SIG-M5 treated with dmso at 0.1 percent for 504 hours (cell line): ENCODE data around the gene ATP10B.

Experiments
- DNase-seq: peaks from one replicate; lab custom pipeline; 2025; ENCODE audit not compliant: unreplicated experiment; lab: John Stamatoyannopoulos, UW

ATP10B gene

DNA sequence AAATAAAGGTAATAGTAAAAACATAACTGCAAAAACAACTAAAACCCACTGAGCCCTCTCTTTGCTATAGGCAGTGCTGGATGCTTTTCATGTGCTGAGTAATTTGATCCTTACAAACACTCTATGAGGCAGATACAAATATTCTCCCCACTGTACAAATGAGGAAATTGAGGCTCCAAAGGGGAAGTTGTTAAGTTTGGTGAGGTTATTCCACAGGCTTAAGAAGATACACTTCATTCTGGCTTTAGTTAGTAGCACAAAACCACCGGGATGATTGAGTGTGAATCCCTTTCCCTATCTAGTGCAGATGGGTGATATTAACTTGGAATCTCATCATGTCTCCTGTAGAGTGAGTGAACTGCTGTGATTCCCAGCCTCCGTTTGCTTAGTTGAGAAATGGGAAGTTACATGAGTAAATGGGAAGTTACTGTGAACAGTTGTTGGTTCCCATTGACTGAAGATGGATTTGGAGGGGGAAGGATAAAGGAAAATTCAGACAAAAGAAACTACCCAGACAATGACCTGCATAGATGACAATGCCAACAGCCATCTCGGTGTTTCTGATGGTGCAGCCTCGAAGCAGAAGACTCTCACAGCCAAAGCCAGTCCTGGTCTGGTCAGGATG lies 208.3 kb downstream of the ATP10B start:
- peak; percentile 7 for DNase-seq

DNA sequence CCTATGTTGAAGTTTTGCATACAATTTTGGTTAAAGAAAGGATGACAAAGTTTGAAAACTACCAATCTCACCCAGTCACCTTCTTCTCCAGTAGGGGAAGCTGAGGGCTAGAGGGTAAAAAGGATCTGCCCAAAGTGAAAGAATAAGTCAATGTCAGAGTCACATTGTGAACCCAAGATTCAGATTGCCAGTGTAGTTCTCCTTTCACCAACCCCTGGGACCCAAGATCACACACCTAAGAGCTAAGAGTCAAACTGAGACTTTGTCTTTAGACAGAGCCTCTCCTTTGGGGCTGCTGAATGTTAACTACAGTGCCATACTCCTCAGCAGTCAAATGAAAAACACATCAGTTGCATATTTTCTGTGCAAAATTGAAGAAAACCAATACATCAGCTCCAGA lies 210.6 kb downstream of the ATP10B start:
- no peak for DNase-seq

DNA sequence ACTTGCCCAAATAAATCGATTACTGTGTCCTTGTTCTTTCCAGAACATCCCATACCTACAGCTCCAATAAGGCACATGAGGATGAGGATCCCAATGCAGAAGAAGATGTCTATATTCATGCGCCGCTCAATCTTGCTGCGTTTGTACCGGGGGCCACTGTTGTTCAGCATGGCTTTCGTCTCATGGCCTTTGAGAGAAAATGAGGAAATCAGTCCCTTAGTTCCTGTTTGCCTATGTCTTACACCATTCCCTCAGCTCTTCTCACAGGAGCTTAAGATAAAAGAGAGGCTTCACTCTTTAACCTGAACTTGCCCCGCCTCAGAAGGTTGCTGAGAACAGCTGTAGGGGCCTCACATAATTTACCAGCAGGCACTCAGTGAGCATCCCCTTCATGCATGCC lies 211.6 kb downstream of the ATP10B start:
- DNase-seq: peak; percentile 53

DNA sequence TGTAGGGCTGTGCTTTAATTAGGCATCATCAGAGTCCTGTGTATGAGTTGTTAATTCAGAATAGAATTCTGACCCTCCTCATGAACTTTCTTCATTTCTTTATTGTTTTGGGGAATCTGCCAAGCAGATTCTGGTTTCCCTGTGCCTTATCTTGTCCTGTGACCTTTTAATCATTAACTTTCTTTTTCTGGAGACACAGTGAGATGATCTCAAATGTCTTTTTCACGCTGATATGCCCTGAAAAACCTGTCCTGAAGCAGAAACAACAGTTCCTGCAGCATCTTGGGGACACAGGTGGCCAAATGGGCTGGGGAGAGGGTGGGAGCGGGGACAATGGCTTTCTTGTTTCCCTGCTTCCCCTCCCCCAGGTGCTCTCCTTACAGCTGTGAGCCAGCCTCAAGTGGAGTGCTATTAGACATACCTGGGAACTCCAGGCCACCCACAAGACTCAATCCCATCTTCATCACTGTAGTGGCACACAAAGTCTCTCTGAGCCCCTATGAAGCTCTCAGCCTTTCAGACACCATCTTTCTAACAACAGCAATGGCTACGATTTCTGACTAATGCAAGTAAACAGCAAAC lies 213.8 kb downstream of the ATP10B start:
- DNase-seq: no peak

DNA sequence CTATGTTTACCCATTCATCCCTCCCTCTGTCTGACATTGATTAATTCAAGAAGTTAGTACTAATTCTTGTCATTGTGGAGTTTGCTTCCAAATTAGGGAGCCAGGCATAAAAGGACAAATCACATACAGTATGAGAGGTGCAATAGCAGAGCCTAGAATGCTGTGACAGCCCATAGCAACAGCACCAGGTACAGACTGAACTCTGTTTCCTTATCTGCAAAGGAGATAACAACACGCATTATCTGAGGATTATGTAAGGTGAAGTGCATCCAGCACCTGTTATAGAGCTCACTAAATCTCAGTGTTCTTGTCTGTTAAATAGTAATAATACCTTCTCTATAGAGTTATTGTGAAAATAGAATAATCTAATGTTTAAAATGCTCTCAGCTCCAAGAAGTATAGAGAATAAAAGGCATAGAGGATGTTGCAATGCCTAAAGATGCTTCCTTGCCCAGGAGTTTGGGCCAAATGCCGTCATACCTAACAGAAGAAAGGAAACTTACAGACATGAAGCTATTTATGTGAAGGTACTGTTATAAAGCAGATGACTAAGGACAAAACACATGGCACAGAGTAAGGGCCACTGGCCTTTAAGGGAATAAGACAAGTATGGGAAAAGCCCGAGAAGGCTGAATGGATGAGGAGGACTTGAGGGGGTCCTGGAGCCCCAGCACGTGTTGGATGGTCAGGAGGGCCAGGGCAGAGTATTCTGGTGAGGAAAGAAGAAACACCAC lies 214.5 kb downstream of the ATP10B start:
- no peak for DNase-seq

DNA sequence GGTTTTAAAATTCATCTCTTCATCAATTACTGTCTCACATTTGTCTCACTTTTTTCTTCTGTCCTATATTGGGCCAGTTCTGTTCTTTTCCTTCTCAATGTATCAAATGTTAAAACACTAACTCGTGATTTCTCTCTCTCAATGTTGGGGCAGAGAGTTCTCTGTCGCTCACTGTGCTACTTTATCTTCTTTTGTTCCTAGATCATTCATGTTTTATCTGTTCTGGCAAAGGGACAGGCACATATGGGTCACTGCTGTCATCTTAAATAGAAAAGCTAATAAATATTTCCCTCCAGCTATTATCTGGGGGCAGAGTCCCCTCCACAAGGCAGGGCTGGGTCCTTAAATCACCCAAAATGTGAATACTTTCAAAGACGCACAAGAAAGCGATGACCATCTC lies 216.3 kb downstream of the ATP10B start:
- no peak for DNase-seq

DNA sequence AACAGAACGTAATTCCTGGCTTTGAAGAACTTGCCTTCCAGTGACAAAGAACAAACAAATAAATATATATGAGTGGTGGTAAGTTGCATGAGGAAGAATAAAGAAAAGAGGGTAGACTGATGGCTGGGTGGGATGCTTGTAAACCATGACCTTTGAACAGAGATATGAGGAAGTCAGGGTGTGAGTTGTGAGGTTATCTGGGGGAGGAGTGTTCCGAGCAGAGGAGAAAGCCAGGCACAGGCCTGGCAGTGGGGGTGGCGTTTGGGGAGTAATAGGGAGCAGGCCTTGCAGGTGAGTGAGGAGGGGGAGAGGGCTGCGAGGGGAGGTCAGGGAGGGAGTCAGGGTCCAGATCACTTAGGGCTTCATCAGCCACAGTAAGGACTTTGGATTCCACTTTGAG lies 217.0 kb downstream of the ATP10B start:
- DNase-seq: no peak

DNA sequence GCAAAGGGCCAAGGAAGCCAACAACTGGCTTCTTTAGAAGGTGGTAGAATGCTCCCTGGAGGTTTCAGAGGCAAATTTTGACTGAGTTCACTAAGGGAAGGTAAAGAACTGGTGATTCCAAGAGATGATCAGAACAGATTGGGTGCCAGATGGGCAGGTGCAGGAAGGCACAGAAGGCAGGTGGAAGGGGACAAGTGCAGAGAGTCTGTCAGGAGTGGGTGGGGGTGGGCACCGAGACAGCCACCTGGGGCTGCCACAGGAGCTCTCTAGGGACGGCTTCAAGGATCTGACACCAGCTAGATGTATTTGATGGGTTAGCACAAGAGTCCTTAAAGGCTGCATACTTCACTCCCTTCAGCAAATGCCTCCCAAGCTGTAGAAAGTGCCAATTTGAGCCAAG lies 223.0 kb downstream of the ATP10B start:
- DNase-seq: no peak

DNA sequence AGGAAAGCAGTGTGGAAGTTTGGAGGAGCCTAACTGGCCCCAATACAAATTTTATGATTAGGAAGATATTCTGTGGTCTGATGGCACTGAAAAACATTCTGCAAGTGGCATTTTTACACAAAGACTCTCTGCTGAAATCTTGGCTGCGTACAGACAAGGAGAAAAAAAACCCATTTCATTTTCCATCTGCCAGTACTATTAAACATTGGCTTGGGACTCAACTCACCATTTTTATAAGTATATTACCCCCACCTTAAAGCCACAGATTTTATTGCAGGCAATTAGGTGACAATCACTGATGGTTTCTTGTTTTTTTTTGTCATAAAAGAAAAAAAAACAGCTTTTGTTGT lies 223.4 kb downstream of the ATP10B start:
- DNase-seq: no peak

DNA sequence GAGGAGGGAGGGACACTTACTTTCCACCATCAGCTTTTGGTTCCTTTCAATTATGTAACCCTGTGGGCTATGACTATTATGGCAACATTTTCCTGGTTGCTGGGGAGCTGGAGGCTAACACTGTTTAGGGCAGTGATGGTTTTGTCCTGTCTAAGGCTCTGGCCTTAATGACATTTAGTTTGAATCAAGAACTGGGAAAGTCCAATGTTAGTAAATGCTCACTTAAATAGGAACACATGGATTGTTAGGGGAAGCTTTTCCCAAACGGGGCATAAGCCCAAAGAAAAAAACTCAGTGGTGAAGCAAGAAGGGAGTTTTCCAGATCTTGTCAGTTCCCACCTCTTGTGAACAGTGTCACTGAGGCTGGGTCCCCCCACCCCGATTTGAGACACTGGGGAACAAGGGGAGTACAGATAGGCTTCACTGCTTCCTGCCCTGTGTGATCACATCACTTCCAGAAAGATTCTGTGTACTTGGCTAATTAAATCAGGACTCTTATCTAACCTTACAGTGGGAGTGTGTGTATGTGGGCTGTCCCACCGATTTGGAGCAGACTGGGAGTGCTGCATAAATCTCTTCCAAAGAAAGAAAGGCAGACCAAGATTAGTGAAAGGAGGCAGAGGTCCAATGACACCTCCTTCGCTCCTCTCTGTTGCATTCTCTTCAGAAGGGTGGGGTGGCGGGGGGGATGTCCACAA lies 223.9 kb downstream of the ATP10B start:
- DNase-seq: no peak

DNA sequence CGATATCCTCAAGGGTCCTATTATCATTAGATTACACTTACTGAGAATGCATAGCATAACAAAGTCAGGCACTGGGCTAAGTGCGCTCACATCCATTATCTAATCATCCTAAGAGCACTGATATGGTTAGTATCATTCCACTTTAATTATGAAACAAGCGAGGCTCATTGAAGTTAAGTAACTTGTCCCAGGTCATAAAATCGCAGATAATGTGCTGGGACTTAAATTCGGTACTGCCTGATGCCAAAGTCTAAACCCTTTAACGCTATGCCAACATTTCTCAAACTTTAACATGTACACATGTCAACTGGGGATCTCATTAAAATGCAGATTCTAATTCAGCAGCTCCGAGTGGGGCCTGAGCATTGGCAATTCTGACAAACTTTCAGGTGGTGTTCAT lies 225.7 kb downstream of the ATP10B start:
- no peak for DNase-seq

DNA sequence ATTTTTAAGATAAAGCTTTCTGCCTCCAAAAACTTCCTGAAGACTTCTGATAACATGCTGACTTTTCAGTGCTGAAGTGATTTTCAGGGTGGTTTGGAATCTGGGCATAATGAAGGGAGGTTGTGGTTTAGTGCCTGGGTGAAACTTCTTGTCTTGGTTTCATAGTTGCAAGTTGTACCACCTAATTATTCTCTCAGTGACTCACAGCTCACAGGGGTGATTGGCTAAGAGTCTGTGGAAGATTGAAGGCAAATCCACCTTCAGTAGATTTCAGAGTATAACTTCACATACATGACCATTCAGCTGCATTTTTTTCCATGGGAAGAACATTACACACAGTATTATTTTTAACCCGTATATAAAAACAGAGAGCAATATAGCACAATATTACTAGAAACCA lies 230.5 kb downstream of the ATP10B start:
- DNase-seq: peak; percentile 6

DNA sequence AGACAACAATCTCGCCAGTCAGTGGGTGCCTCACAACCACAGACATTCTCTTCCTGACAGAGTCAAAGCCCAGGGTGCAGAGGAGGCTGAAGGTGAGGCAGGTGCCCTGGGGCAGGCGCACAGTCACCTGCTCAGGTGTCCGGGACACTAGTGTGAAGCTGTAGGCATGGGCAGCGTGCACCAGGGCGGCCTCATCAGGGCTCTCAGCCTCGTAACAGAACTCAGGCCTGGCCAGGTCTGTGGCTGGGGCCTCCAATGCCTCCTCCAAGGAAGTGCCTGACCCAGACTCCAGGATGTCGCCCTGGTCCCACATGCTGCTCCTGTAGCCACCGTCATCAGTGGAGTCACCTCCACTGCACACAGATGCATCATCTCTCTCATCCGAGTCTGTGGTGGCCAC lies 231.6 kb downstream of the ATP10B start:
- DNase-seq: no peak

DNA sequence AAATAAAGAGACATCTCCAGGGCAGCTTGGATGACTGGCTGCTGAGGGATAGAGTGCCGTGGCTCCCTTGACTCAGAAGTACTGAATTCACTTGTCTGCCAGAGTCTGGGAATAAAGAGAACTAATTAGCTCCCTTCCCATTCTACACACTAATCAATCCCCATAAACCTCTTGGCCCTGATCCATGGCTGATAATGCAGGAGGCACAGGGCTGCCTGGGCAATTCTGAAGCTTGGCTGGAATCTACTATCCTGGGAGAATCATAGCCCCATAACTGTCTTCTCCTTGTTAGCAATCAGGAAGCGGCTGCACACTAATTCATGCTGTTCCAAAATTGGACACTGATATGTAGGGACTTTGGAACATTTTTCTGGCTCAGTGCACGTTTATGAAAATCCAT lies 232.6 kb downstream of the ATP10B start:
- no peak for DNase-seq

DNA sequence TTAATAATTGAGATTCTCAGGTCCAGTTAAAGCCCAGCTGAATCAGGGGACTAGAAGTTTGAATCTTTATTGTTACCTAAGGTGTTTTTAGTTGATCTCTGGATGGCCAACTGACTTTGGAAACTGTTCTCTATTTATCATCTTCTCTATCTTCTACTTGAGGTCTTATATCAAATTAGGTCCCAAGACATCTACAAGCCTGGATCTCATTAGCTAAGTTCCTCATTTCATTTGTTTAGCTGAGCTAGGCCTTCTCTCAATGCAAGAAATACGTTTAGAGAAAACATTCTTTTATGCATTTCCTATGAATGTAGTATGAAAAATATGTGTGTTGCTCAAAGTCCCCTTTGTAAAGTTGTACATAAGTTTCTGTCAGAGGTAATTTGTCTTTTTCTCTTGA lies 233.7 kb downstream of the ATP10B start:
- DNase-seq: no peak

DNA sequence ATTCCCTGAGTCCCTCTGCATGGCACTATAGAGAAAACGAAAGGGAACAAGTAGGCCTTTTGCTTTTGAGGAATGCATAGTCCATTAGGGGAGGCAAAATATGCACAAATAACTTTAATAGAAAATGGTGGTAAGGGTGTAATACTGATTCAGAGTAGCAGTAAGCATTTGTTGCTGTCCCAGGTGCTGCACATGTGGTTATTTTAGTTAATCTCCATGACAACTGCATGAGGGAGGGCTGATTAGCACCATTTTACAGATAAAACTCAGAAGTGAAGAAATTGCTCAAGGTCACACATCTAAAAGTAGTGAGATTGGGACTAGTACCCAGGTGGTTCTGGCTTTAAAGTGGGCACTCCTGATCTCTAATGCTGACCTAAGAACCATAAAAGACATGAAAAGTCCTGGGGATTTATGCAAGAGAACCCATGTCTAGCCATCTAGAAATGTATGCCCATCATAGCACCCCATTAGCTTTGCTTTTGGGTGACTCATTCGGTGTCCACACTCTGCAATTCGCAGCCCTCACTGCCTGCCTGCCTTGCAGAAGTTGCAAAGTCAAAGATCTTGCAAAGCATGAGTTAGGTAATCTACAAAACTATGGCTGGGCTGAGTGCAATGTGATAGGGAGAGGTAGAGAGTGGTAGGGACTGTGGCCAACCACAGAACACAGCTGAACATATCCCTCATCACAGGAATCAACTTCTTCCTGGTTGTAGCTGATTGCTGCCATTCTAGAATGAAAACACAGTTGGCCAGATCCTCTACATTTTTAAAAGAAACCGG lies 235.1 kb downstream of the ATP10B start:
- DNase-seq: peak; percentile 23

DNA sequence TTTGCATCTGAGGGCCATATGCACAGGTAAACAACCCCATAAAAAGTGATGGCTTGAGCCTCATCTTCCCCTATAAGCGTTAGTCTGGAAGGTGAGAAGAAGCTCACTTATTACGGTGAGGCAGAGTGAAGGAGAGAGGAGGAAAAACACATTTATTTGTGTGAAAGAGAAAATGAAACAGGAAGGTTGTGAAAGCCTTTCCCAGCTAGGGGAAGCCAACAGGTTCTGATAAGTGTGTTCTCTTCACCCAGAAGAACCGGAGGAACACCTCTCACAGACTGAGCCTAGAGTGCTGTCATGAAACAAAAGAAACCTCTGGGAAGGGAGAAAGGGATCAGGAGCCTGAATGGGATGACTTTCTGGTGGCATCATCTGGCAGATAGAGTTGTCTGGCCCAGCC lies 237.9 kb downstream of the ATP10B start:
- DNase-seq: no peak

DNA sequence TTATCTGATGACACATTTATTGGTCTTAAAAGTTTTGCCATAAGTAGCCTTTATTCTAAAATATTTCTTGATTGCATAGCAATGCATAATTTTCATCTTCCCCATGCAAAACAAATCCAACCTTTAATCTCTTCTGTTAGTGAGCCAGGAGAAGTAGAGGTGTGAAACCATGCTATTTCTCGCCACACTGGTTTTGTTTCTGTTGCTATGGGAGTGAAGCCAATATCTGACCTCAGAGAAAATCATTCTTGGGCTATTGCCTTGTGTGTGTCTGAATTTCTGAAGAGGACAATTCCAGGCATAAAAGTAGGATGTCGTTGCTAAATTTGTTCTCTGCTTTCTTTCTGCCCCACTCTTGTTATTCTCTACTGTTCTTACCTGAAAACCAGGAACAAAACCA lies 246.7 kb downstream of the ATP10B start:
- no peak for DNase-seq

DNA sequence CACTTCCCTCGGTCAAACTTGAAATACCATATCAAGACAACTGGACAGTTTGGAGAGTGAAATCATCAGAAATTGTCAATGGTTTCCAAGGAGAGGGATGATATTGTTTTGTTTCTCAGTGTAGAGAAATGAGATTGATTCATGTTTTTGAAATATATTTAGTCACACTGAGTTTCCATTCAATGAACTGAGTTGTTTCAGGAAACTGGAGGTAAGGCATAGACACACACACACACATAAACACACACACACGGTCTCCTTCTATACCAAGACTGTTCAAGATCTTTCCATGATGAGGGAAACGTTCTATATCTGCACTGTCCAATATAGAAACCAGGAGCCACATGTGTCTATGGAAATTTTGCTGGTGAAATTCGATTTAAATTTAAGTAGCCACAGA lies 247.5 kb downstream of the ATP10B start:
- no peak for DNase-seq

DNA sequence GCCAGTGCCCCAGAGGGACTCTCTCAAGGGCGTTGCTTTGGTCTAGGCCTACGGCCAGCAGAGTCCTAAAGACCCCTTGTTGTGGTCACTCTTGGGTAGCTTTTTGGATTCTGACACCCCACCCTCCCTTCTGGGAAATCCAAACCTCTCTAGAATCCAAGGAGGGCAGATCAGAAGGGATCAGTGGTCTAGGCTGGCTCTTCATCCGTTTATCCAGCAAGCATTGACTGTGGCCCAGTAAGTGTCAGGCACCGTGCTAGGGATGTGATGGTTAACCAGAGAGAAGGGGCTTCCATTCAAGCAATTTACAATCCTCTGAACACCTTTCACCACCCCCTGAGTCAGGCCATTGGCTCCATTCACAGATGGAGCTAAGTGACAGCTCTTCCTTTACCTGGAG lies 249.3 kb downstream of the ATP10B start:
- DNase-seq: no peak

DNA sequence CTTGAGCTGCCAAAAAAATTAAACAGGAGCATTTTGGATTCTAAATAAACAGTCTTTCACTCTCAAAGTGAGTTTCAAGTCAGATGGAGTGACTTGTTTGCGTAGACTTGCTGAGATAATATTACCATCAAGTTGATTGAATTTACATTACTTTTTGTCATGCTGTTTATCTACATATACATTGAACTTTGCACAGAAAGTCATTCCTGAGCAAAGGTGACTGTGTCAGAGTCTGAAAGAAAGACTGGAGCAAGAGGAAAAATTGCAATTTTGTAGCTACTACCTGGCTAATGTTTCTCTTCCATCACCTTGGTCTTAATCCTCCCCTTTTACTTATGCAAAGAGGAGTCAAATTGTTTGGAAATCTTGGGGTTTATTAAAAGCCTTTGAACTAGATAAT lies 251.0 kb downstream of the ATP10B start:
- no peak for DNase-seq
